HepG2 (cell line): ENCODE measurements around the gene RASGRP2. TPM values are rescaled to one million over a fixed set of nuclear protein-coding genes. Genes with fewer than 3 reads are reported as not detected.

ENCODE experiments used
- ATAC-seq: fragments of 200-7000 bp; cut with Tn5 transposase; 3 replicates; pipeline ENCODE4 v1.9.1; 2020; ENCODE audit warnings: mild to moderate bottlenecking, moderate library complexity
- BruUV-seq: library from RNA; stranded (reverse); fragments of 400-500 nt; replicated peaks from 2 replicates; lab custom pipeline; 2021; lab: Mats Ljungman, UMichigan
- CTCF ChIA-PET: fragments of 300-600 bp; formaldehyde crosslinking; extraction: SDS; loops from one replicate; lab custom pipeline; 2021; ENCODE audit warnings: low total read pairs, inconsistent platforms, low intra/inter-chr PET ratio; lab: Yijun Ruan, JAX
- POLR2A ChIA-PET: fragments of 350-600 bp; sonication (Branson Sonifier 250); formaldehyde crosslinking; loops from one replicate; lab custom pipeline; 2020; ENCODE audit warnings: antibody characterized with exemption, inconsistent platforms; lab: Yijun Ruan, JAX
- DNase-seq: peaks from one replicate; pipeline ENCODE4 v3.0.0-alpha.2; 2015; ENCODE audit warnings: low spot score
- FAIRE-seq: peaks from 3 replicates; lab custom pipeline; 2011; peaks lifted over from hg19 to GRCh38; lab: Jason Lieb, UNC
- H2AFZ ChIP-seq: one replicate; pipeline ENCODE4 v1.6.1; 2011; ENCODE audit warnings: low read length, inconsistent platforms
- H3K27ac ChIP-seq: fragments of 300-600 bp; 3 replicates; pipeline ENCODE4 v1.8.0; 2011; ENCODE audit warnings: mixed run types, mild to moderate bottlenecking, mixed read lengths, low read length, inconsistent platforms; ENCODE audit not compliant: insufficient read depth; ENCODE audit errors: extremely low read length
- H3K27me3 ChIP-seq, 2 experiments: fragments of 200-600 bp in 1 of 2; 2 replicates in 1 of 2; 3 replicates in 1 of 2; pipeline versions ENCODE4 v1.6.0 to v1.8.0; 2011; ENCODE audit warnings: low read length in 2 of 2, mild to moderate bottlenecking in 2 of 2, moderate library complexity in 2 of 2, inconsistent platforms in 1 of 2; ENCODE audit not compliant: insufficient read depth in 2 of 2, control insufficient read depth in 1 of 2
- H3K36me3 ChIP-seq, 2 experiments: fragments of 200-600 bp in 1 of 2; replicated peaks in 1 of 2; 2 replicates in 1 of 2; 3 replicates in 1 of 2; pipeline versions ENCODE4 v1.5.1 to v1.8.0; 2011; ENCODE audit warnings: low read length in 2 of 2, inconsistent platforms in 1 of 2; ENCODE audit not compliant: insufficient read depth in 2 of 2, control insufficient read depth in 1 of 2
- H3K4me1 ChIP-seq: 2 replicates; pipeline ENCODE4 v1.5.1; 2012; ENCODE audit warnings: low read length, inconsistent platforms; ENCODE audit not compliant: insufficient read depth
- H3K4me2 ChIP-seq: 2 replicates; pipeline ENCODE4 v1.6.0; 2011; ENCODE audit warnings: low read depth, low read length, inconsistent platforms
- H3K4me3 ChIP-seq, 3 experiments: fragments of 200-600 bp in 1 of 3; sonication (generic), shearing (Covaris generic) in 1 of 3; replicated peaks in 1 of 3; 2 replicates each; pipeline ENCODE4 v1.5.1; 2011 to 2016; ENCODE audit warnings: low read length in 3 of 3, inconsistent platforms in 2 of 3, low read depth in 2 of 3, mild to moderate bottlenecking in 2 of 3, control low read depth in 1 of 3, mixed read lengths in 1 of 3; ENCODE audit not compliant: insufficient read depth in 1 of 3
- H3K79me2 ChIP-seq: one replicate; pipeline ENCODE4 v1.6.1; 2011; ENCODE audit warnings: low read length, inconsistent platforms; ENCODE audit not compliant: insufficient read depth
- H3K9ac ChIP-seq: 2 replicates; pipeline ENCODE4 v1.6.0; 2011; ENCODE audit warnings: mild to moderate bottlenecking, low read depth, low read length, inconsistent platforms; ENCODE audit not compliant: insufficient read depth
- H3K9me3 ChIP-seq: 2 replicates; pipeline ENCODE4 v1.5.1; 2012; ENCODE audit warnings: mild to moderate bottlenecking, low read length
- H4K20me1 ChIP-seq: 2 replicates; pipeline ENCODE4 v1.6.0; 2011; ENCODE audit warnings: inconsistent platforms, mild to moderate bottlenecking, low read length, moderate library complexity; ENCODE audit not compliant: insufficient read depth
- ARNT2 ChIP-seq: sonication (generic); formaldehyde crosslinking; IDR thresholded peaks from 2 replicates; pipeline ENCODE4 v1.8.0; 2022; ENCODE audit warnings: mild to moderate bottlenecking, low read depth, missing genetic modification reagents, moderate library complexity
- ESRRA ChIP-seq: sonication (generic); formaldehyde crosslinking; IDR thresholded peaks from 2 replicates; pipeline ENCODE4 v1.5.1; 2020; ENCODE audit warnings: mild to moderate bottlenecking, low read depth, missing genetic modification reagents
- REL ChIP-seq: sonication (generic); formaldehyde crosslinking; conservative IDR thresholded peaks from 2 replicates; pipeline ENCODE4 v1.8.0; 2022; ENCODE audit warnings: mild to moderate bottlenecking, missing genetic modification reagents, moderate library complexity
- SIN3A ChIP-seq: IDR thresholded peaks from 2 replicates; pipeline ENCODE4 v1.6.1; 2011; ENCODE audit warnings: low read depth, mild to moderate bottlenecking, control low read depth, low read length, borderline replicate concordance
- SKIL ChIP-seq: sonication (generic); formaldehyde crosslinking; IDR thresholded peaks from 2 replicates; pipeline ENCODE4 v1.8.0; 2022; ENCODE audit warnings: missing genetic modification reagents, mild to moderate bottlenecking, moderate library complexity, borderline replicate concordance
- TARDBP ChIP-seq: sonication (generic); formaldehyde crosslinking; IDR thresholded peaks from 2 replicates; pipeline ENCODE4 v1.8.0; 2022; ENCODE audit warnings: mild to moderate bottlenecking, missing genetic modification reagents
- U2AF1 ChIP-seq: fragments of 200-400 bp; formaldehyde crosslinking; optimal IDR thresholded peaks from 2 replicates; pipeline ENCODE3; 2017; ENCODE audit warnings: mild to moderate bottlenecking, low read depth, low read length
- ZBTB4 ChIP-seq: sonication (generic); formaldehyde crosslinking; IDR thresholded peaks from 2 replicates; pipeline ENCODE4 v1.4.0; 2020; ENCODE audit warnings: missing genetic modification reagents, mild to moderate bottlenecking, borderline replicate concordance
- ZNF451 ChIP-seq: sonication (generic); formaldehyde crosslinking; IDR thresholded peaks from 2 replicates; pipeline ENCODE4 v1.5.0; 2020; ENCODE audit warnings: mild to moderate bottlenecking, missing genetic modification reagents
- ZNF512B ChIP-seq: sonication (generic); formaldehyde crosslinking; IDR thresholded peaks from 2 replicates; pipeline ENCODE4 v1.5.1; 2020; ENCODE audit warnings: missing genetic modification reagents, mild to moderate bottlenecking, borderline replicate concordance
- ZNF629 ChIP-seq: sonication (generic); formaldehyde crosslinking; conservative IDR thresholded peaks from 2 replicates; pipeline ENCODE4 v1.5.0; 2020; ENCODE audit warnings: missing genetic modification reagents
- ZNF788 ChIP-seq: sonication (generic); formaldehyde crosslinking; IDR thresholded peaks from 2 replicates; pipeline ENCODE4 v1.5.0; 2020; ENCODE audit warnings: mild to moderate bottlenecking, missing genetic modification reagents, borderline replicate concordance
- WGBS: methylation state at CpG from one replicate; pipeline ENCODE4 v1.1.6; 2017; ENCODE audit warnings: low lambda C conversion rate; 5-methylcytosine and 5-hydroxymethylcytosine counted together
- in situ Hi-C: cut with HindIII; loops from 2 replicates; pipeline ENCODE4 v1.10.0; 2017; ENCODE audit warnings: low pct_unique_long_range_greater_than_20kb; ENCODE audit not compliant: extremely low pct_ligation_motif_present
- intact Hi-C: fragments of 100-400 bp; cut with micrococcal nuclease; formaldehyde crosslinking; loops from one replicate; pipeline ENCODE4 v1.10.0; 2022; ENCODE audit not compliant: unreplicated experiment
- polyA plus RNA-seq, 8 experiments: library from polyadenylated mRNA; depleted of rRNA in 3 of 8; stranded (reverse) in 7 of 8; unstranded in 1 of 8; fragments of >200 nt; fragmentation: Illumina TruSeq in 4 of 8; extraction: Trizol in 4 of 8; gene quantifications; 2 replicates each; pipeline versions ENCODE4 v1.2.1 to v1.2.3, GENCODE V29; 2011 to 2016; ENCODE audit warnings: low read depth in 4 of 8, missing spikeins in 1 of 8, mixed read lengths in 1 of 8; ENCODE audit not compliant: insufficient read depth in 1 of 8
- total RNA-seq, 5 experiments: library from RNA; depleted of rRNA; stranded (reverse); fragments of >200 nt; fragmentation: Illumina TruSeq; extraction: Trizol; gene quantifications; 2 replicates each; pipeline ENCODE4 v1.2.3, GENCODE V29; 2016; ENCODE audit warnings: low read depth in 1 of 5

Gene RASGRP2
- total and polyA plus RNA-seq, 2 of the 13 experiments (the other 11 are each of a cell fraction or from before 2014, with no cell fraction given) = 0.61 TPM; not detected in 1

- DNase-seq (no peak), ATAC-seq (no peak; the same call in 1 of the 3 replicates), FAIRE-seq (no peak)
- no peaks in the 10 kb centered on the region for H3K79me2 ChIP-seq
- H3K9me3 ChIP-seq = no peaks in the 10 kb centered on the region
- H3K4me3 ChIP-seq = no peak overlapping the region
- in situ Hi-C loops (no loop called here), intact Hi-C loops (no loop called here)
- BruUV-seq = no TSS peak
- H4K20me1 ChIP-seq = no peaks in the 10 kb centered on the region
- H3K9ac ChIP-seq = no peak overlapping the region
- ChIA-PET CTCF (no interaction called here), POLR2A (no interaction called here)
- 64% methylated on average over 18 of the region's 46 CpGs for WGBS
- no peak overlapping the region for H2AFZ ChIP-seq
- no peaks in the 10 kb centered on the region for H3K36me3 ChIP-seq
- H3K27me3 ChIP-seq = peaks cover 6 to 49% of the 10 kb centered on the region in 2 experiments; a peak in 4 of 5 replicates
- no peak overlapping the region for H3K4me2 ChIP-seq
- peaks cover 5% of the 10 kb centered on the region; the same call in 1 of the 2 replicates for H3K4me1 ChIP-seq
- no peak overlapping the region for H3K27ac ChIP-seq
- TF ChIP-seq ZBTB4 (CRISPR knock-in tag) = no peak
- TF ChIP-seq ESRRA (CRISPR knock-in tag) = no peak
- no peak for TF ChIP-seq ZNF512B (CRISPR knock-in tag)
- no peak for TF ChIP-seq U2AF1
- no peak for TF ChIP-seq TARDBP (CRISPR knock-in tag)
- TF ChIP-seq ZNF451 (CRISPR knock-in tag) = no peak
- TF ChIP-seq ZNF629 (CRISPR knock-in tag) = no peak
- TF ChIP-seq REL (CRISPR knock-in tag) = no peak
- TF ChIP-seq SIN3A = no peak
- no peak for TF ChIP-seq SKIL (CRISPR knock-in tag)
- no peak for TF ChIP-seq ARNT2 (CRISPR knock-in tag)
- no peak for TF ChIP-seq ZNF788 (CRISPR knock-in tag)
Measured at GRCh38 chr11:64711138-64711955, 32.6 kb downstream of the RASGRP2 start.
